ENCODE measurements around the gene CACNA1B.

CACNA1B gene

DNA sequence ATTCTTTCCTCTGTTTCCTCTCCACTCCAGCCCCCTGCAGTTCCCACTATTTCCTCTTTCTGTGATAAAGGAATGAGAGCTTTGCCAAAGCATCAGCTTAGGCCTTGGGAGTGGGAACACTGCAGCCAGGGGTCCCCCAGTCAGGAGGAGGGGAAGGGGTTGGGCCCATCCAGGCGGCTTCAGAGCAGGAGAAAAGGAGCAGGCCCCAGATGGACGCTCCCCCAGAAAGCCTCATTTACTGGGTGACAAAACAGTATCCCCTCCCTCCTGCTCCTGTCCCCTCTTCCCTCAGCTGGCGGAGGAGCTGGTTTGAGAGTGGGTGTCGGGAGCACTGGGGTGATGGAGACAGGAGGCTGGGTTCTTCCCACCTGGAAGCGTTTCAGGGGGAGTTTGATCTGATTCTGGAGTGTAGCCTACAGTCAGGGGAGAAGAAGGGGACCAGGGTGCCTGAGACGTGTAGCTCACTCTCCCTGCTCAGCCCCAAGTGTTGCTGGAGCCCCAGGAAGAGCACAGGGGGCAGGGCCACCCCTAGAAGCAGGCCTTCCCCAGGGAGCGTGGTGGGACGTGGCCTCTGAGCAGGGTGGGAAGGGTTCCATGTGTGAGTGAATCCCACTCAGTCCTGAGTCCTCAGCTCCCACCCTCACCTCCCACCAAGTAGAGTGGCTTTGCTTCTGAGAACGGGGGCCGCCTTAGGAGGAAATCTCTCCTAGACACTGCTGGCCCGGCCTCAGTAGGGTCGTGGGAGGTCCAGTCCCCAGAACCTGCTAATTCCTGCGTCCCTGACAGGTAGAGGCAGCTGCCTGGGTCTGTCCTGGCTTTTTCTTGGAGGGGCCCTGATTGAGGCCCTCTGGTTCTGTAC is 173.1 kb downstream of the CACNA1B start:
- no peak for DNase-seq (ENCODE audit: low read depth in 2 of 3, low spot score in 1 of 3)

DNA sequence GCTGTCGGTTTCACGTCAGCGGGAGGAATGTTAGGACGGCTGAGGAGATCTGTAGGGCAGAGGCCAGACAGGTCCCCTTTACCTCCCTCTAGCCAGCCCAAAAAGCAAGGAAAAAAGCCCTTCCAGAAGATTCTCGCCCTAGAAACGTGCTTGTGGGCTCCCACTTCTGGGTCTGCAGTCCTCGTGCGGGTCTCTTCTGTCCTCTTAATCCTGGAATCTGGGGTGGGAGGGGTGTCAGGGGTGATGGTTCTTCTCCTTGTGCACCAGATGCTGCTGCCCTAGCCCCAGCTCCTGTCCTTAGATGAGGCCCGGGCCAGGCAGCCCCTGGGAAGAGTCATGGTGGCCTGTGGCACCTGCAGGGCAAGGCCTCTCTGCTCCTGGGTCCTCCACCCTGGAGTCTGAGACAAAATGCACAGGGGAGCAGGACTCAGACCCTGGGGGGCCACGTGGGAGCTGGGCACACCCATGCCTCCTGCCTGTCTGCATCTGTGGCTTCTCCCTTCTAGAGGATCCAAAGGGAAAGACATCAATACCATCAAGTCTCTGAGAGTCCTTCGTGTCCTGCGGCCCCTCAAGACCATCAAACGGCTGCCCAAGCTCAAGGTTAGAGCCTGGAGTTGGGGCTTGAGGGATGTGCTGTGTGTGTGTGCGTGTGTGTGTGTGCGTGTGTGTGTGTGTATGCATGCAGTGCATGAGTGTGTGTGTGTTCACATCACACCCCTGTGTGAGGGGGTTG is 174.2 kb downstream of the CACNA1B start:
- DNase-seq (ENCODE audit: low read depth in 2 of 3, low spot score in 1 of 3), result no peak

DNA sequence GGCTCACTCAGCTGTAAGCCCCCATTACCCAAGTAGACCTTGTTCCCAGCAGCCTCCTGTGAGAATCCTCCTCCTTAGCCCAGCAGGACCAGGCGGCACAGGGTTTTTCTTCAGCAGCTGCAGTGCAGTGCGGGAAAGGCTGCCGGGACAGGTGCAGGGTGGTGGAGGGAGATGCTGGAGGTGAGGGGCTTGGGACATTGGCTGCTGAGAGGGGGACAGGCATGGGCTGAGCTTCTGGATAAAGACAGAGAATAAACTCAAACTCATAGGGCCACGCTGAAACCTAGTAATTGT is 174.7 kb downstream of the CACNA1B start:
- no peak for DNase-seq (ENCODE audit: low read depth in 2 of 3, low spot score in 1 of 3)

DNA sequence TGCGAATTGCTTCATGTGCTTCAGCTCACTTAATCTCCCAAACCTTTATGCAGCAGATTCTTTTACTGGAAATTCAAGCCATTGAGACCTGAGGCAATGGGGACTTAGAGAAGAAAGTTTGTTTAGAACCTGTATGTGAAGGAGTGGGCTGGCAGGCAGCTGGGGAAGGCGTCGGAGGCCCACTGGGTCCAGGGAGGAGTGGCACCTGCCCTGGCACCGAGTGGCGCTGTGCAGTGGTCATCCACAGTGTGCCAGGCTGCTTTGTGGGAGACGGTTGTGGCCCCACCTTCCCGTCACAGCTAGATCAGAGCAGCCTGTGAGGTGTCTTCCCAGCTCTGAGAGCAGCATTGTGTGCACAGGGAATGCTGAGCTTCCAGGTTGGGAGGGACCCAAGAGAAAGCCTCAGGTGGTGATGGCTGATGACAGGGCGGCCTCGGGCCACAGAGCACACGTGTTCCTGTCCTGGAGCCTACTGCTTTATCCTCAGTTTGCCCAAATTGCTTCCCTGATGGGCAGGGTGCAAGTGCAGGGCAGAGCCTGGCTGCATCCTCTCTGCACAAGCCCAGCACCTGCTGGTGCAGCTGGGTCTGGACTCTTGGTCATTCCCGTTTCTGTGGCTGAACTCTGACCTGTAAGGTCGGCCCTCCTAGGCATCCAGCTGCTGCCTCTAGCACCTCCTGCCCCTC is 175.2 kb downstream of the CACNA1B start:
- no peak for DNase-seq (ENCODE audit: low read depth in 2 of 3, low spot score in 1 of 3)

DNA sequence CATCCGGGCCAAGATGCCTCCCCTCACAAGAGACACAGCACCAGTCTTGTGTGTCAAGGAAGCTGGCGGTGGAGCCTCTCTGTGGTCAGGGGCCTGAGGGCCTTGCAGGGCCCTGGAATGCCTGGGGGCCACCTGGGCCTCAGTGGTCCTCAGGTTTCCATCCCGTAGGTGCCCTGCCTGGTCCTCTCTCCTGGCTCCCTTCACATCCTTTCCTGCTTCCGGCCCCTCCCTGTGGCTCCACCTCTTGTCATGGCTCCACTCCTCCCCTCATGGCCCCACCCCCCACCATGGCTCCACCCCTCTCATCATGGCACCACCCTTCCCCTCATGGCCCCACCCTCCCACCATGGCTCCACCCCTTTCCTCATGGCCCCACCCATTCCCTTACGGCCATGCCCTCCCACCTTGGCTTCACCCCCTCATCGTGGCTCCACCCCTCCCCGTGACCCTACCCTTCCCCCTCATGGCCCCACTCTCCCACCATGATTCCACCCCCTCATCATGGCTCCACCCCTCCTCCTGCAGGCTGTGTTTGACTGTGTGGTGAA is 175.8 kb downstream of the CACNA1B start:
- DNase-seq (ENCODE audit: low read depth in 2 of 3, low spot score in 1 of 3), result no peak

DNA sequence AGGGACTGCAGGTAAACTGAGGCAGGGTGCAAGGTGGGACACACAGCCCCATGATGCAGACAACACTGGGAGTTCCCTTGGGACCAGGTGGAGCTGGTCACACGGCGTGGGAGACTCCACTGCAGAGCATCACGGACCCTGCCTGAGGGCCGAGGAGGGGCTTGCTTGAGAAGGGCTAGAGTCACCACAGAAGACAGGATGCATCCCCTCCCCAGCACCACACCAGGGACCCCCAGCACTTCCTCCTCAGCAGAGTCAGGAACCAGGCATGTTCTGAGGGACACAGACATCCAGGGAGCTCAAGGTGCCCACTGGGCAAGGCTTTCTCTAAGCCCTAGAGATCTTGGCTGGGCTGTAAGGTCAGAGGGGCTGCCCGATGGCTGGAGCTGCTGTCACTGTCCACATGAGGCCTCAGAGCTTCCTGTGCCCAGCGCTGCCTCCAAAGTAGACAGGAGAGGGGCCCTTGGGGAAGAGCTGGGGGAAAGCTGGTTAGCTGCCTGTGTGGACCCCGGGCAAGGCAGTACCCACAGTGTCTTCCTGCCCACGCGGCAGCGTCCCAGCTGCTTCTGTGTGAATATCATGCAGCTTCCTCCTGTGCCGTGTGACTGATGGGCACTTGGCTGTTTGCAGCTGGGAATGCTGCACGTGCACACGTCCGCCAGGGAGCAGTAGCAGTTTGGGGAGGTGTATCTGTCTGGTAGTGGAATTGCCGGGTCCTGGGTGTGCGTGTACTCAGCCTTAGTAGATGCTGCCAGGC is 176.6 kb downstream of the CACNA1B start:
- no peak for DNase-seq (ENCODE audit: low read depth in 2 of 3, low spot score in 1 of 3)

DNA sequence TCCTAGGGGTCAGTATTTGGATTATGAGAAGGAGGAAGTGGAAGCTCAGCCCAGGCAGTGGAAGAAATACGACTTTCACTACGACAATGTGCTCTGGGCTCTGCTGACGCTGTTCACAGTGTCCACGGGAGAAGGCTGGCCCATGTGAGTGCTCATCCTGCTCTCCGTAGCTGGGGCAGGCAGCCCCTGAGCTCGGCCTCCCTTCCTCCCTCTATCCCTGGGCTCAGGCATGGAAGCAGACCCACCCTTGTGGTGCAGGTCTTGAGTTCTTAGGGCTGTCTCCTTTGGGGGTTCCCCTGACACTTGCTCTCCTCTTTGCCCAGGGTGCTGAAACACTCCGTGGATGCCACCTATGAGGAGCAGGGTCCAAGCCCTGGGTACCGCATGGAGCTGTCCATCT is 180.1 kb downstream of the CACNA1B start:
- DNase-seq (ENCODE audit: low read depth in 2 of 3, low spot score in 1 of 3), result no peak

DNA sequence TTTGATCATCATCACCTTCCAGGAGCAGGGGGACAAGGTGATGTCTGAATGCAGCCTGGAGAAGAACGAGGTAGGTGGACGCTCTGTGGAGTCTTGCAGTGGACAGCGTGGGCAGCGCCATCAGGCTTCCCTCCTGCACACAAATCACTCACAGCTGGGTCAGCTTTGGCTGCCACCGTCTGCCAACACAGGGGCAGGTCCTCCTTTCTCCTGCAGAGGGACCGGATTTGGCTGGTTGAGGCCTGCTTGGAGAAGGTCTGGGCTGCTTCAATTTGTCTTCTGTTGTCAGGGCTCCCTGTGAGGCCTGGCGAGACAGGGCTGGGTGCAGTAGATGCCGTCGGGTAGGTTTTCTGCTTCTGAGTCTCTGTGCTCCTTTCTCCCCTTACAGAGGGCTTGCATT is 180.6 kb downstream of the CACNA1B start:
- DNase-seq (ENCODE audit: low read depth in 2 of 3, low spot score in 1 of 3), result no peak

DNA sequence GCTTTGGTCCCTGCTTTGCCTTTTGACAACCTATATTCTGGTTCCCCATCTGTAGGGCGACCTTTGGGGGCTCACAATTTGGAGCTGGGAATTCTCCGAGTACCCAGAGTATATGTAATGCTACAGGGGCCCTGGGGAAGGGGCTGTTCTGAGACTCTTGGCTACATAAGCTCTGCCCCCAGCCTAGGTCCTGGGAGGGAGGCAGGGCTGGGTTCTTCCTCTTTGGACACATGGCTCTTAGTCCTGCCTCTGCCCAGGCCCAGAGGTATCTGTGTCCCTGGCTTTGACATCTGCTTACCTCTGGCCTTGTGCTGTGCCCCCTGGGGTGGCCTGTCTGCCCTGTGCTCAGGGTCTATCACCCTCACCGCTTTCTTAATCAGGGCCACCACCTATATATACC is 181.6 kb downstream of the CACNA1B start:
- no peak for DNase-seq (ENCODE audit: low read depth in 2 of 3, low spot score in 1 of 3)

DNA sequence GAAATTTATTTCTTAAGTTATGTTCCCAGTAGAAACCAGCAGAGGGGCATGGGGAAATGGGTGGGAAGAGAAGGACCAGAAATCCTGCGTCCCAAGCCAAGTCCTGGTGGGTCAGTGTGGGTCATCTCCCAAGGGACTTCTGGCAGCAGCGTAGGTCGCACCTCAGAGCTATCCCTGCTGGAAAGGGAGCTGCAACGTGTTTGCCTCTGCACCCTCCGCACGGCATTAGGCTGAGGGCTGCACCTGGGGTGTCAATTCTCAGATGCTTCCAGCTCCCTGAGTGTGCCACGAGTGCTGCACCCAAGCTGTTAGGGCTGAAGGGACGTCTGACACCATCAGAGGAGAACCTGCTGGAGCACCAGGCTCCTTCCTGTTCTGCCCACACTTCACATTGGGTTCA is 182.8 kb downstream of the CACNA1B start:
- DNase-seq (ENCODE audit: low read depth in 2 of 3, low spot score in 1 of 3), result no peak

DNA sequence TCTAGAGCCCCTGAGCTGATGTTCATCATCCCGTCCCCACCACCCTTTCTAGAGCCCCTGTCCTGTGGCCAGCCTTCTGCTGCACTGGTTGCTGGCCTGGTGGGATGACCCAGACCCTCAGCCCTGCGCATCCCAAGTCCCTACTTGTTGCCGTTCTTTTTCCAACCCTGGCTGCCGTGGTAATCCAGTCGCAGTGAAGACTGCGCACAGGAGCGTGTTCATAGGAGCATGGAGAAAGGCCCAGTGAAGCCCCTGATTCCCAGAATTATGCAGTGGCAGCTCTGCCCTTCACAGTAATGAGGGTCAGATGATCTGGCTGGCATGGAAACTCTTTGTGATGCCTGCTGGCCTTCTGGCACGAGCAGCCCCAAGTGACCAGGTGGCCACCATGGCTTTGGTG is 183.3 kb downstream of the CACNA1B start:
- DNase-seq (ENCODE audit: low read depth in 2 of 3, low spot score in 1 of 3), result no peak

DNA sequence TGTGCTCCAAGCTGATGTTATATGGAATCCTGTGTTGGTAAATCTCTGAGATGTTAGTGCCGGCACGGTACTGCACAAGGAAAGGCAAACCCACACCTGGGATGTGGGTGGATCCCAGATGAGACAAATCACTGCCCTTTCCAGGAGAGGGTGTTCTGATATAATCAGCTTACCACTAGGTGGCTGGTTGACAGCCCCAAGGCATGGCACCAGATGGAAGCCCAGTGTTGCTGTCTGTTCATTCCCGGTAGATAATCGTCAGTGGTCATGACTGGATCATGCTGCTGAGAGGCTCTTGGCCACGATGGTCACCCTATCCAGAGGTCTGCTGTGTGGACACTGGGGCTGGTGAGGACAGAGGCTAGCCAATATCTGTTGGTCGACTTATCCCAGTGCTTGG is 184.0 kb downstream of the CACNA1B start:
- no peak for DNase-seq (ENCODE audit: low read depth in 2 of 3, low spot score in 1 of 3)

DNA sequence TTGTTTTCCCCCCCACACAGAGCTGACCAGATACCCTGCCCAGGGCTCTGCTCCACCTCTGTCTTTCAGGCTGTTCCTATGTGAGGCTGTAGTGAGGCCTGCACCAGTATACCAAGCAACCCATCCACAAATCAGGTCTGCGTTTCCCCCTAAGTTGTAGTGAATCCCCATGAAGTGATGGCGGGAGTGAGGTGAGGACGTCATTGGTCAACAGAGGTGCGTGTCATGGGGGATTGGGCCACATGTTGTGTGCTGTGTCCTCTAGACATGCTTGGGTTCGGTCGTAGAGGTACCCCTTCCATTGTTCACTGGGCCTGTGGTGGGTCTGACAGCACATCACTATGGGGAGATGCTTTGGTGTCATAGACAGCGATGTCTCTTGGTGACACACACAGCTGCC is 184.6 kb downstream of the CACNA1B start:
- DNase-seq (ENCODE audit: low read depth in 2 of 3, low spot score in 1 of 3), result no peak

DNA sequence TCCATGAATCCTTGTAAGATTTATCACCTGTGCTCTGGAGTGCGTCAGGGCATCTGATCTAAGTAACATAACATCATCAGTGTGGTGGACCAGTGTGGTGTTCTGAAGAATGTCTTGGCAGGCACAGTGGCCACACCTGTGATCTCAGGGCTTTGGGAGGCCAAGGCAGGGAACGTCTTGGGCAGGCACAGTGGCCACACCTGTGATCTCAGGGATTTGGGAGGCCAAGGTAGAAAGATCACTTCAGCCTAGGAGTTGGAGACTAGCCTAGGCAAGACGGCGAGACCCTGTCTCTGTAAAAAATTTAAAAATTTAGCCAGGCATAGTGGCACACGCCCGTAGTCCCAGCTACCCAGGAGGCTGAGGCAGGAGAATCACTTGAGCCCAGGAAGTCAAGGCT is 185.5 kb downstream of the CACNA1B start:
- no peak for DNase-seq (ENCODE audit: low read depth in 2 of 3, low spot score in 1 of 3)

DNA sequence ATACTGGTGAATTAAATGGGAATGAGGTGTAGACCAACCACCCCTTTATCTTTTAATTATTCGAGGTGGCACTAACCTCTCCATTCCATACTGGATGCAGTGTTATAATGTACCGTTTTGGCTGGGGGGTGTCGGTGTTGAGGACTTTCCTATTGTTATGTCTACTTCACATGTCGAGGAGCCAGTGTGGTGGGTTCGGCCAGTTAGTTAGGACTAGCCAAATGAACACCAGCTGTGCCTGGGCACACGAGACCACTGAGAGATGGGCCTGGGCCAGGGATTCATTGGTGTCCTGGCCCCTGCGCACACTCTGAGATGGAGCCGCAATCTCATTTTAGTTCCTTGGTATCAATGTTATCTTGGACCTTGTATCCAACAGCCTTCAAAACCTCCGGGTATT is 186.2 kb downstream of the CACNA1B start:
- DNase-seq (ENCODE audit: low read depth in 2 of 3, low spot score in 1 of 3), result no peak

DNA sequence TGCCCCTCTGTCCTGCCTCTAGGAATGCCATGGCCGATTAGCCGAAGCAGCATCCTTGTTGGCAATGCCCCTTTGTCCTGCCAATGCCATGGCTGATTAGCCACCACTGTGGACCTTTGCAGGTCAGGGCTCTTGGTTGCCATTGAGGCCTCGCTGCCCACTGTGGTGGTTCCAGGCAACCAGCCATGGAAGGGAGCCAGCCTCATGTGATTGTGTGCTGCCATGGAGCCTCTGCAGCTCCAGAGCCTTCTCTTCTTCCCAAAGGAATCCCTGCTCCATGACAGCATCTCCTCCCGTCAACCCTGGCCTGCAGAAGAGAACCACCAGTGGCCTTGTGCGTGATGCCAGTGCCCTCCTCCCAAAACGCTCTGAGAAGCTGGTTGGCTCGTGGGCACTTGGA is 187.0 kb downstream of the CACNA1B start:
- DNase-seq (ENCODE audit: low read depth in 2 of 3, low spot score in 1 of 3), result no peak

DNA sequence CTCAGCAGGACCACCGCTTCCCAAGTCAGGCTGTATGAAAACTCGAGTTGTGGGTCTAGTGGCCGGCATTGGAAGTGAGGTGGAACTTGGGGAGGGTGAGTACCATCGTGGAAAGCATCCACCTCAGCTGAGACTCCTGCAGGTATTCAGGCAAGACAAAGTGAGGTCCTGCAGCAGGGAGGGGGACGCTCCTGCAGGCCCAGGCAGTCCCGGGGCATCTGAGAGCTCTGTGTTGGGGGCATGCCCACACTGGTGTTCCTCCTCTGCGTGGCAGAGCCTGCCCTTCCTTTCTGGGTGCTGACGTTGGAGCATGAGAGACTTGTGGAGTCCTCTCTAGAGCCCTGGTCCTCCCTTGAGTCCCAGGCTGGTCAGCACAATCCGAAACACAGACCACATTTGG is 187.7 kb downstream of the CACNA1B start:
- DNase-seq (ENCODE audit: low read depth in 2 of 3, low spot score in 1 of 3), result no peak

DNA sequence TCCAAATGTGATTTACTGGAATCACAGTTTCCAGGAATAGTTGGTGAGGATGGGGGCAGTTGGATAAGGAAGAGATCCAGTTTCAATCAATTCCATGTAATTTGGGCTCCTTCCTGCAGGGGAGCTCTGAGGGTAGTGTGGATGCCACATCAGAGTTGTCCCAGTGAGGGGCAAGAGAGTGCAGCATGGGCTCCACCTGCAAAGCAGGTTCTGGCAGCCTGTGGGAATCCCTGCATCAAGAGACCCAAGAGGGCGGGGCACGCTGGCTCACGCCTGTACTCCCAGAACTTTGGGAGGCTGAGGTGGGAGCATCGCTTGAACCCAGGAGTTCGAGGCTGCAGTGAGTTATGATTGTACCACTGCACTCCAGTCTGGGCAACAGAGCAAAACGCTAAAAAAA is 188.5 kb downstream of the CACNA1B start:
- DNase-seq (ENCODE audit: low read depth in 2 of 3, low spot score in 1 of 3), result no peak

DNA sequence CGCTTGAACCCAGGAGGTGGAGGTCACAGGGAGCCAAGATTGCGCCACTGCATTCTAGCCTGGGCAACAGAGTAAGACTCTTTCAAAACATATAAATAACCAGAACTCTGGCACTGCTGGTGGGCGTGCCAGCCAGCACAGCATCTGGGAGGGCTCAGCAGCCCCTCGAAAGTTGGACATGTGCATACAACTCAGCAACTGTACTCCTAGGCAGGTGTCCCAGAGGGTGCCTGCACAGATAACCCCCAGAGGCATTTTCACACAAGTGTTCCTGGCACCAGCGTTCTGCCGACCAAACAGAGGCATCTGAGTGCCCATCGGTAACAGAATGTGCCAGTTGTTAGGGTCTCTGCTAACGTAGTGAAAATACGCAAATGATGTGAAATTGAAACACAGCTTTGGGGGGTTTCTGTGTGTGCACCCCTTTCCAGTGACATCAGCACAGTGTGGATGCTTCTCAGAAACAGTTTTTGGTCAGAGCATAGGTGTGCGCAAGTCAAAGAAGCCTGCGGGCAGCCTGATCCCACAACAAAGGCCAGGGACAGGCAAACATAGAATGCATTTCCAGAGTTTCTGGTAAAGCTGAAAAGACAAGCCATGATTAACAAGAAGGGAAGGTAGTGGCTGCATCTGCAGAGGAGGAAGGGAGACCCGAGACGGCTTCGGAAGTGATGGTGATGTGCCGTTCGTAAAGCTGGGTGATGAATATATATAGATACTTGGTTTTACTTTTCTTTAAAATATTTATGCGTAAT is 190.2 kb downstream of the CACNA1B start:
- DNase-seq (ENCODE audit: low read depth in 2 of 3, low spot score in 1 of 3), result no peak

DNA sequence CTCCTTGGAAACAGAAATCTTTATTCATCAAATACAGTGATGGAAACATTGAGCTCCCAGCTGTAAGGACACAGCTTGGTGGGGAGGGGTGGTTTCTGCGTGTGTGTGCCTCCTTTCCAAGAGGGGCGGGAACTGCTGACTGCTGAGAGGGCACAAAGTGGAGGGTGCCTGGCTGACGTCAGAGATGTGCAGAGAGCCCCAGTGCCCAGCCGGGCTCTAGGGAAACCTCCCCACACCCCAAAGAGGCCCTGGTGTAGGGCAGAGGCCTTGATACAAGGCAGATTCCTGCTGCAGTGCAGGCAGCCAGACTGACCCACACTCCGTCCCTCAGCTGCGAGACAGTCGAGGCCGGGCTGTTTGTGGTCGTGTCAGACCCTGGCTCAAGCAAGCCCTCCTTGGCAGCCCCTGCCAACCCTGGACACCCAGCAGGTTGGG is 191.0 kb downstream of the CACNA1B start:
- no peak for DNase-seq (ENCODE audit: low read depth in 2 of 3, low spot score in 1 of 3)

Measured in stimulated activated CD4-positive, alpha-beta T cell treated with anti-CD3 and anti-CD28 coated beads, Interleukin-12 subunit alpha, Interleukin-12 subunit beta, amount 100 ng/mL, for 48 hours (primary cell).